SK-N-MC (cell line): ENCODE measurements around the gene KLHL26.

ENCODE experiments used
- EZH2 ChIP-seq: fragments of 200-600 bp; sonication (generic); IDR thresholded peaks from one replicate; pipeline ENCODE4 v1.6.1; 2017; ENCODE audit warnings: antibody characterized with exemption
- FOXP2 ChIP-seq: optimal IDR thresholded peaks from 2 replicates; pipeline ENCODE3; 2011; ENCODE audit warnings: mild to moderate bottlenecking, moderate library complexity; ENCODE audit not compliant: insufficient read depth; ENCODE audit errors: extremely low read length, control extremely low read depth
- POLR2AphosphoS5 ChIP-seq: IDR thresholded peaks from 2 replicates; pipeline ENCODE4 v1.6.1; 2012; ENCODE audit warnings: mild to moderate bottlenecking, low read depth, low read length, borderline replicate concordance

GRCh38 chr19:18647371-18647767 lies 10.5 kb downstream of the KLHL26 start:
- TF ChIP-seq POLR2AphosphoS5 (no peak), EZH2 (no peak), FOXP2 (no peak)
